ENCODE data around the gene TMEM259. TPM values are rescaled to one million over a fixed set of nuclear protein-coding genes. Genes with fewer than 3 reads are reported as not detected.

TMEM259 gene
- total RNA-seq, 1 donor from 2014 or later = 31.7 TPM

DNA sequence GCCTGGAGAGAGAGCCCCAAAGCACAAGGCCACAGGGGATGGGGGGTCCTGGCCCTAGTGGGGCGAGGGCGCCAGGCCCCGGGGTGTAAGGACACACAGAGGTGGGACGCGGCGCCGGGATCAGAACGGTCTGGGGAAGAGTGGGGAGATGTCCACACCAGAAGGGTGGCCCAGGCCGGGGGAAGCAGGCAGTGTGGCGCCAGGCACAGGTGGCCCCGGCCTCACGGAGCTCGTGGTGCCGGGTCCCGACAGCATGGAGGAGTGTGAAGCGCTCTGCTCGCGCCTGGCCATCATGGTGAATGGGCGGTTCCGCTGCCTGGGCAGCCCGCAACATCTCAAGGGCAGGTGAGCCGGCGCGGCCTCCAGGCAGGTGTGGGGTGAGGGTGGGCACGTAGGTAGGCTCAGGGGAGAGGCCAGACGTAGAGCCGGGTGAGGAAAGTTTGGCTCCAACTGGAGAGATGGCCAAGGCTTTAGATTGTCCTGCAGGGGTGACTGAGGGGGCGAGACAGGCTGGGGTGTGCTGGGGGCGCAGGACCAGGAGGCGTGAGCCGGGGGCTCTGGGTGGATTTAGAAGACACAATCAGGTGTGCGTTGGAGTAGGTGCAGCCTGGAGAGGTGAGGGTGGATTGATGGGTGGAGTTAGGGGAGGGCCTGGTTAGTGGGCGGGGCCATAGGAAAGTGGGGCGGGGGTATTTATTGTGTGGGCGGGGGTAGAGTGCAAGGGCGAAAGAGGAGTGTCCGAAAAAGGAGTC is 43.2 kb upstream of the TMEM259 start:
- Histone ChIP-seq H3K4me2 (no peak overlapping the region), H3K4me1 (peaks cover 12% of the 10 kb centered on the region), H3F3A (ENCODE audit: low read depth) (peaks cover 19% of the 10 kb centered on the region), H3K27me3 (peaks cover 58% of the 10 kb centered on the region), H3K9me3 (ENCODE audit: low read depth) (no peaks in the 10 kb centered on the region), H4K20me1 (ENCODE audit: low read depth) (peaks cover 16% of the 10 kb centered on the region), H3K36me3 (no peaks in the 10 kb centered on the region), H3K27ac (no peak overlapping the region), H3K4me3 (no peak overlapping the region), H2AFZ (replicated peaks) (no peak overlapping the region), H3K79me2 (ENCODE audit: low read depth) (no peaks in the 10 kb centered on the region), H3K9ac (no peak overlapping the region)
- Mint-ChIP-seq H3K36me3 (no peaks in the 10 kb centered on the region), H3K4me1 (peaks cover 9% of the 10 kb centered on the region), H3K9me3 (no peaks in the 10 kb centered on the region), H3K4me3 (peak overlapping the region; percentile 33), H3K27ac (no peak overlapping the region), H3K27me3 (ENCODE audit: insufficient read depth, low read depth) (peaks cover 26% of the 10 kb centered on the region)
- DNase-seq (ENCODE audit: low spot score) = no peak
- TF ChIP-seq, protein P1, sequence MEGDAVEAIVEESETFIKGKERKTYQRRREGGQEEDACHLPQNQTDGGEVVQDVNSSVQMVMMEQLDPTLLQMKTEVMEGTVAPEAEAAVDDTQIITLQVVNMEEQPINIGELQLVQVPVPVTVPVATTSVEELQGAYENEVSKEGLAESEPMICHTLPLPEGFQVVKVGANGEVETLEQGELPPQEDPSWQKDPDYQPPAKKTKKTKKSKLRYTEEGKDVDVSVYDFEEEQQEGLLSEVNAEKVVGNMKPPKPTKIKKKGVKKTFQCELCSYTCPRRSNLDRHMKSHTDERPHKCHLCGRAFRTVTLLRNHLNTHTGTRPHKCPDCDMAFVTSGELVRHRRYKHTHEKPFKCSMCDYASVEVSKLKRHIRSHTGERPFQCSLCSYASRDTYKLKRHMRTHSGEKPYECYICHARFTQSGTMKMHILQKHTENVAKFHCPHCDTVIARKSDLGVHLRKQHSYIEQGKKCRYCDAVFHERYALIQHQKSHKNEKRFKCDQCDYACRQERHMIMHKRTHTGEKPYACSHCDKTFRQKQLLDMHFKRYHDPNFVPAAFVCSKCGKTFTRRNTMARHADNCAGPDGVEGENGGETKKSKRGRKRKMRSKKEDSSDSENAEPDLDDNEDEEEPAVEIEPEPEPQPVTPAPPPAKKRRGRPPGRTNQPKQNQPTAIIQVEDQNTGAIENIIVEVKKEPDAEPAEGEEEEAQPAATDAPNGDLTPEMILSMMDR (IDR thresholded peaks at IDR 0.05) = no peak
- TF ChIP-seq EZH2 (IDR thresholded peaks at IDR 0.05) (no peak), EZH2phosphoT487 (IDR thresholded peaks at IDR 0.05) (peak; percentile 17)

DNA sequence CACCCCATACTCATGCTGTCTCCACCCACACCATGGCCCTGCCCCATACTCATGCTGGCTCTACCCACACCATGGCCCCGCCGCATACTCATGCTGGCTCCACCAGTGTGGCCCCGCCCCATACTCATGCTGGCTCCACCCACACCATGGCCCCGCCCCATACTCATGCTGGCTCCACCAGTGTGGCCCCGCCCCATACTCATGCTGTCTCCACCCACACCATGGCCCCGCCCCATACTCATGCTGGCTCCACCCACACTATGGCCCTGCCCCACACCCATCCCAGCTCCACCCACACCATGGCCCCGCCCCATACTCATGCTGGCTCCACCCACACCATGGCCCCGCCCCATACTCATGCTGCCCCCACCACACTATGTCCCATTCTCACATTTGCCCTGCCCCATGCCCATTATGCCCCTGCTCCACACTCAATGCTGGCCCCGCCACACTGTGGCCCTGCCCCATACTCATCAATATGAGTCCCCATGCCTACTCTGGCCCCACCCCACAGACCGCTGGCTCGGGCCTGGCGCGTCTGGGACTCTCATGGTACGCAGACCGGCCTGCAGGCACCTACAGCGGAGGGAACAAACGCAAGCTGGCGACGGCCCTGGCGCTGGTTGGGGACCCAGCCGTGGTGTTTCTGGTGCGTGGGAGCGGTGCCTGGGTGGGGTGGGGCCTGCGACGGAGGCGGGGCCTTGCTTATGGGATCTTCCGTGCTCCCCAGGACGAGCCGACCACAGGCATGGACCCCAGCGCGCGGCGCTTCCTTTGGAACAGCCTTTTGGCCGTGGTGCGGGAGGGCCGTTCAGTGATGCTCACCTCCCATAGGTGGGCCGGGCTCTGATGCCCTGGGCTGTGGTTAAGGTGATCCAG is 42.3 kb upstream of the TMEM259 start:
- Histone ChIP-seq H3K4me3 (no peak overlapping the region), H3K4me1 (peaks cover 12% of the 10 kb centered on the region), H2AFZ (replicated peaks) (no peak overlapping the region), H3K36me3 (no peaks in the 10 kb centered on the region), H3K9me3 (ENCODE audit: low read depth) (peaks cover under 1% of the 10 kb centered on the region), H3F3A (ENCODE audit: low read depth) (peaks cover 19% of the 10 kb centered on the region), H3K9ac (no peak overlapping the region), H3K79me2 (ENCODE audit: low read depth) (no peaks in the 10 kb centered on the region), H3K4me2 (no peak overlapping the region), H4K20me1 (ENCODE audit: low read depth) (peaks cover 16% of the 10 kb centered on the region), H3K27me3 (peaks cover 50% of the 10 kb centered on the region), H3K27ac (no peak overlapping the region)
- Mint-ChIP-seq H3K4me1 (peaks cover 7% of the 10 kb centered on the region), H3K9me3 (no peaks in the 10 kb centered on the region), H3K36me3 (no peaks in the 10 kb centered on the region), H3K27me3 (ENCODE audit: insufficient read depth, low read depth) (peaks cover 20% of the 10 kb centered on the region), H3K4me3 (no peak overlapping the region), H3K27ac (no peak overlapping the region)
- TF ChIP-seq EZH2phosphoT487 (IDR thresholded peaks at IDR 0.05) = no peak
- TF ChIP-seq EZH2 (IDR thresholded peaks at IDR 0.05) = no peak
- TF ChIP-seq, protein P1 (IDR thresholded peaks at IDR 0.05) = no peak
- no peak for DNase-seq (ENCODE audit: low spot score)

DNA sequence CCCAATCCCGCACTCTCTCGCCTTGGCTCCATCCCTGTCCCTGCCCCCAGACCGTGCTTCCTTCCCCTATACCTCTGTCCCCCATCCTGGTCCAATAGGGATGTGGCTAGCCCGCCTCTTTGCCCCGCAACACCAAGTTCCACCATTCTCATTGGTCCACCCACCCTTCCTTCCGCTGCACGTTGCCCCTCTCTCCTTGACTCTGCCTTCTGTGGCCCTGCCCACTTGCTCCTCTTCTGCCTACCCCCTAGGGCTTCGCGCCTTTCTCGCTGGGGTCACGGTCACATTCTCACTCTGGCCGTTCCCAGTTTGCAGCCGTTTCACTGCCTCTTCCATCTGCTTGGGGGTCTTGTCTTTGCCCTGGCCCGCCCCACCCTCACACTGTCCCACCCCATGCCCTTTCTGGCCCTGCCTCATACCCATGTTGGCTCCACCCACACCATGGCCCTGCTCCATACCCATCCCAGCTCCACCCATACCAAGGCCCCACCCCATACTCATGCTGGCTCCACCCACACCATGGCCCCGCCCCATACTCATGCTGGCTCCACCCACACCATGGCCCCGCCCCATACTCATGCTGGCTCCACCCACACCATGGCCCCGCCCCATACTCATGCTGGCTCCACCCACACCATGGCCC is 41.6 kb upstream of the TMEM259 start:
- H3K4me1 Mint-ChIP-seq = peaks cover 7% of the 10 kb centered on the region
- H3K4me2 ChIP-seq = no peak overlapping the region
- no peak overlapping the region for H3K9ac ChIP-seq
- H2AFZ ChIP-seq (replicated peaks) = no peak overlapping the region
- peaks cover 17% of the 10 kb centered on the region for H3K27me3 Mint-ChIP-seq (ENCODE audit: insufficient read depth, low read depth)
- H3K36me3 Mint-ChIP-seq = no peaks in the 10 kb centered on the region
- peaks cover 19% of the 10 kb centered on the region for H3F3A ChIP-seq (ENCODE audit: low read depth)
- H3K9me3 ChIP-seq (ENCODE audit: low read depth) = peaks cover 7% of the 10 kb centered on the region
- peaks cover 15% of the 10 kb centered on the region for H4K20me1 ChIP-seq (ENCODE audit: low read depth)
- peaks cover 11% of the 10 kb centered on the region for H3K4me1 ChIP-seq
- H3K4me3 ChIP-seq = no peak overlapping the region
- H3K79me2 ChIP-seq (ENCODE audit: low read depth) = no peaks in the 10 kb centered on the region
- H3K4me3 Mint-ChIP-seq = no peak overlapping the region
- H3K27me3 ChIP-seq = peaks cover 42% of the 10 kb centered on the region
- H3K9me3 Mint-ChIP-seq = no peaks in the 10 kb centered on the region
- no peak for DNase-seq (ENCODE audit: low spot score)
- H3K27ac ChIP-seq = no peak overlapping the region
- no peak overlapping the region for H3K27ac Mint-ChIP-seq
- TF ChIP-seq, protein P1 (IDR thresholded peaks at IDR 0.05) = no peak
- no peak for TF ChIP-seq EZH2phosphoT487 (IDR thresholded peaks at IDR 0.05)
- H3K36me3 ChIP-seq = no peaks in the 10 kb centered on the region

Data from neural progenitor cell (in vitro differentiated cells).